ENCODE measurements around the gene PAWR.
A peak's percentile ranks its signal among the peaks of the same experiment; 100 is the strongest.

PAWR gene

GRCh38 chr12:79690638-79691510, at the start of gene PAWR:
Gene PAWR (minus strand): TSS chr12:79690964. CDS start chr12:79690244, 720 bp downstream.
- DNase-seq: peak; percentile 10

- no peak for DNase-seq
Observed at GRCh38 chr12:79737875-79738718, 47.3 kb upstream of the PAWR start.

DNA sequence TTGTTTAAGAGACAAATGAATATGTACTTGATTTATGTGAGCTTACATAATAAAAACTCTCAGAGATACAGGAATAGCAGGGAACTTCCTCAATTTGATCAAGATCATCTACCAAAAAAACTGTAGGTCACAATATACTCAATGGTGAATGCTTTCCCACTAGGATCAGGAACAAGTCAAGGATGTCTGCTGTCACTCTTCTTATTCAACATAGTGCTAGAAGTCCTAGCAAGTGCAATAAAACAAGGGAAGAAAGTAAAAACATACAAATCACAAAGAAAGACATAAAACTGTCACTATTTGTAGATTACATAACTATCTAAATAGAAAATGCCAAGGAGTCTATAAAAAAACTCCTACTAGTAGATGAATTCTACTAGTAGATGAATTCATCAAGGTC, 41.9 kb upstream of the PAWR start:
- no peak for DNase-seq

DNA sequence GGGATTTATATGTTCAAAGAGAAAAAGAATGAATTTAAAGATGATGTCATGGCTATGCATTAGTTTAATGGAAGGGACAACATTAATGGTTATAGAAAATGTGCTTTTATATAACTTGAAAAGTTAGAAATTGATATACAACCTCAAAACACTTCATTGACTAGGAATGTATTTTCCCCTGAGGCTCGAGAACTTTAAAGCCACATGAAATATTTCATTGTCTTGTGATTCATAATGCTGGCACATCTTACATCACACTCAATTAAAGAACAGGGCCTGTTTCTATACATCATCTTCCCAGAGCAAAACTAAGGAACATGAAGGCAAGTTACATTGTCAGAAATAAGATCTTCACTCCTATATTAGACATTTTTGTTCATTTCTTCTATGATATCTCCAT, 35.2 kb upstream of the PAWR start:
- DNase-seq: no peak

DNA sequence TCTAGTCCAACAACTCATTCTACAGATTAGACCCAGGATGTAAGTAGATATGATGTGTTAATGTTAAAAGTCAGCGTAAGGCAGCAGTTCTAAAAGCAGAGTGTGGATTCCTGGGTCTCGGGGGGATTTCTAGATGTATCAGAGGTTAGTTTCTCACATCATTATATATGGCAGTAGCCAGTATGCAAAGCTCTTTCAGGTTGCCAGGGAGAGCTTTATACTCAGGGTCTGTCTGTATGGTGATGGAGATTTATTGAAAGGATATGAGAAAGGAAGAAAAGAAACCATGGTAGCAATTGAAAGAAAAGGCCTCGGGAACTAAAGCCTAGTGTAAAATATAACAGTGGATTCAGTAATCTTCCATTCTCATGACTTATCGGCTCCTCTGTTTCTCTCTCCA, 26.2 kb upstream of the PAWR start:
- no peak for DNase-seq

DNA sequence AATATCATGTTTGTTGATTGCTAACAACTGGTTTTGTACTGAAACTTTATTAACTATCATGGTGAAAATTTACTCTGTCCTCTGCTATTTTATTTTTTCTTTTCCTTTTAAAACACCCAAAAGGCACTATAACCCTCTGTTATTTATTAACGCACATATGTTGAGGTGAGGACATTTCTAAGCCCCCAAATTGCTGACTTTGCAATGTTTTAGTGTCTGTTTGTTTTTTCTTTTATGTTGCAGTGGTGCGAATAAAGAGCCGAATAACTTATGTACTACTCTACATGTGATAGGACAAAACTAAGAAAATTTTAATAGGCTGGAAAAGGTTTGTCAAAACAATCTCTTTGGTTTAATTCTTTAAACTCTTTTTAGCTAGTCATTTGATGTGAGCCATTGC, 24.5 kb upstream of the PAWR start:
- DNase-seq: no peak

GRCh38 chr12:79710707-79711483, 20.1 kb upstream of the PAWR start:
- DNase-seq: no peak

DNA sequence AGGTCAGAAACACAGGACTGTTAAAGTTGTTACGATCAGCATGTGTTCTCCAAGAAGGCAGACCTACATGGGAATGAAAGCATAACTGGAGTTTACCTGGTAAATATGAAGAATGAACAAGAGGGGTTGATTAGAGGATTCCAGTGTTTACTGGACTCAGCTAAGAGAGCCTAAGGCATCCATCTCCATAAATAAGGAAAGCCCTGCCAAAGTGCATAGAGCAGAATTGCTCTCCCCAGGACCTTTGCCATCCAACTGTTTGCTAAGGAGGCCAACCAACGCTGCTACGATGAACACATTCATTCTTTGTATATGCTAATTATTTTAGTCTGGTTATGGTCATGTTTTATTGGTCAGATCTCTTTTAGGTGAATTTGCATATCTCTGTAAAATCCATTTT, 17.1 kb upstream of the PAWR start:
- DNase-seq: no peak

- DNase-seq: no peak
Observed at GRCh38 chr12:79706676-79707075, 15.9 kb upstream of the PAWR start.

DNA sequence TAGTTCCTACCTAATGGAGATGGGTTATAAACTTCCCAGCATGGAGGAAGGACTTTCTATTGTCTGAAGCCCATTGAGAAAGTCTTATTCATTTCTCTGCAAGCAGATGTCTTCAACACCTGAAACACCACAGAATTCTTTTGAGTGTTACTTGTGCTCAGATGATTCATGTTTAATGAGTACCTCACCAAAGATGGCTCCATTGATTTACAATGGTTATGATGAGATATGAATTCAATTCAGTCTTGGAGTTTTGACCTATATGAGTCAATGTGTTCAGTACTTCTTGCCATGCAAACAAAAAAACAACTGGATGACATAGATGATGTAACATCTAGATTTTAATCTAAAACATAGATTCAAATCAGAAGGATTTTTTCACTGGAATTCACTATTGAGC, 15.4 kb upstream of the PAWR start:
- DNase-seq: no peak

GRCh38 chr12:79698966-79699365, 8.2 kb upstream of the PAWR start:
- no peak for DNase-seq

- DNase-seq: no peak
Observed at GRCh38 chr12:79696416-79696815, 5.7 kb upstream of the PAWR start.

GRCh38 chr12:79692860-79693577, 2.3 kb upstream of the PAWR start:
- DNase-seq: no peak

DNA sequence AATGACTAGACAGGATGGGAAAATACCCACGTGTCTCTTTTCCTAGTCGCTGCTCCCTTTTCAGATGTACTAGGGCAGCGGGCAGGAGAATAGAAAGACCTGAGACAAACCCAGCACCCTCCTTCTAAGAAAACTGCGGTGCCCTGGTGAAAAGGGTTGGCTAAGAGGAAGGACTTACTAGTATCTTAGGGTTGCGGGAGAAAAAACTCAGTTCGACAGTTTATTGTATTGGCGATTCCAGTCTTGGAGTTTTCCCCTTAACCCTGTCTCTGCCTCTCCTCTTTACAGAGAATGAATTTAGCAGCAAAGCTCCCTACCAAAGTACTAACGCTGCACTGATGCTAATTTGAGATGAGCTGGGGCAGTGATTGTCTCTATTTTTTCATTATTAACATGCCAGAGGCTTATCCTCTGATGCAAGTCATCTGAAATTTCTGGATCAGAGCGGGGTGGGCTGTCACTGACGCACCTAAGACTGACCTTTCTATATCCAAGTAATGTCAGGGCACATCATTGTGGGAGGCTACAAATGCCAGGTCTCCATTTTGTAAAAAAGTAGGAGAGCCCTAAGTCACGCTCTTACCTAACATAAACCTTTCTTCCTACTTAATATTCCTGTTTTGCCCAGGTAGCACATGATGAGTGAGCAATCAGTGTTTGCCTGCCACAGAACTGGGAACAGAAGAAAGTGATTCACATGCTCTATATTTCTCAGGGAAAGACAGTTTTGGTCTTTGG, 916 bp upstream of the PAWR start:
- DNase-seq: no peak

GRCh38 chr12:79690142-79690637, 574 bp downstream of the PAWR start:
- no peak for DNase-seq

DNA sequence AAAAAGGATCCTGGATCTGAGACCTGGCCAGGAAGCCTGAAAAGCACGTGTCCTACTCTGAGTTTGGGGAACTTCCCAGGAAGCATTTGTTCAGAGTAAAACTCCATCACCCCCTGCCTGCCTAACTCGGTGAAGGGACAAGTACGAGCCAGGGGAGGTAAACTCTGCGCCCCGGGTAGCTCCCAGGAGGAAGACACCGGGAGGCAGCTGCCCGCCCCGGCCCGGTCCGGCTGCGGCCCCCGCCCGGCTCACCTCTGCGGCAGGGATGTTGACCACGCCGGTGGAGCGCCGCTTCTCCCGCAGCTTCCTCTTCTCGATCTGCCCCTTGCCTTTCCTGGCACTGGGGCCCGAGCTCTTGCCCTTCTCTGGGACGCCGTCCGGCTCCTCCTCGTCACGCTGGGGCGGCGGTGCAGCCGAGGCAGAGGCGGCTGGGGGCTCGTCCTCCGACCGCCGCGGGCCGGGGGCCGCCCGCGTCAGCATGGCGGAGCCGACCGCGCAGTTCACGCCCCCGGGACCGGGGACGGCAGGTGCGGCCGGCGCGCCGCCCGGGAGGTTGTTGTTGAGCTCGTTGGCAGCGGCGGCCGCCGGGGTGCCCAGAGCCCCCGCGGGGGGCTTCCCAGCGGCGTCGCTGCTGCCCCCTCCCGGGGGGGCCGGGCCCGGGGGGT, 1.2 kb downstream of the PAWR start:
- DNase-seq: no peak

- DNase-seq: no peak
Observed at GRCh38 chr12:79689061-79689476, 1.7 kb downstream of the PAWR start.

- DNase-seq: no peak
Observed at GRCh38 chr12:79688376-79689060, 2.2 kb downstream of the PAWR start.

DNA sequence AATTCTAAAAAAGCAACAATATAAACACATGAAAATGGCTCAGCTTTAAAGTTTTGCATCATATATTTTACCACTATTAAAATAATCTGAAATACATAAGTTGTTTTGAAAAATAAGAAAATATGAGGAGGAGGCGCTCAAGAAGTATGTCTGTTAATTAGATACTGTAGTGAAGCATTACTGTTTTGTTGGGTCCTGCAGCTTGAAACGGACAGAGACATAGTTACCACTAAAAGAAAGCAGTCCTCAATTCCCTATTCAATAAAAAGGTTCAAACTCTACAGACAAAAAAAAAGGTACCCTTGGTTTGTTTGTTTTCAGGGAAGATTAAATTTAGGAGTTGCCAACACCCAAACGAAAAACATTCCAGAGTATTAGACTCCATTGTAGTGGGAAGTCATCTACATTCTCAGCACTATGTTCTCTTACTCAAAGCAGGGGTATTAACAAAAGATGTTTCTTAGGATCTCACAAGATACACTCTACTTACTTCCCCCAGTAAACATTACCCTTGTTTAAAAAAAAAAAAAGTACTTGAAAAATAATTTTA, 3.0 kb downstream of the PAWR start:
- no peak for DNase-seq

- no peak for DNase-seq
Observed at GRCh38 chr12:79686171-79686570, 4.6 kb downstream of the PAWR start.

Measured in GOT3 (cell line).